ENCODE data around the gene AFF1.
A peak's percentile ranks its signal among the peaks of the same experiment; 100 is the strongest.

AFF1 gene

DNA sequence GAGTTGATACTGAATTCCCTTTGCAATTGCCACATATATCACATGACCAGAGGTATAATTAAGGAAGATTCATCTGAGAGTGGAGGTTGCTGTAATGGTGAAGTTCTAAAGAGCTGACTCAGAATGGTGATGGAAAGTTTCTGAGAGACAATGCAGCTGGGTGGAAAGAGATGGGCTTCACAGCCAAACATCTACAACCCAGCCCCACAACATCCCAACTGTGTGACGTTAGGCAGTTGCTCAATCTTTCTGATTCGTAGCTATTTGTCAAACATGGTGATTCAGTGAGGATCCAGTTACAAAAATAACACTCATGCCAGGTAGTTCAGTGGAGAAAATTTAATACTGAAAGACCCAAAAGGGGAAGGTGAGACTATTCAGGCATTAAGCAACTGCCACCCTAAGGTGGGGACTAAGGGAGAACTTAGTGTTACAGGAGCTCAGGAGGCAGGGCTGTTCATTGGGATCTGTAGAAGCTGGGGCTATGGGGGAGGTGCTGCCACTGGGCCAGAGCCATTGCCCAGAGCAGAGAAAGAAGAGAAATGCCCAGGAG, 6.9 kb upstream of the AFF1 start:
- FAIRE-seq (no peak), DNase-seq (ENCODE audit: insufficient read length) (no peak)

DNA sequence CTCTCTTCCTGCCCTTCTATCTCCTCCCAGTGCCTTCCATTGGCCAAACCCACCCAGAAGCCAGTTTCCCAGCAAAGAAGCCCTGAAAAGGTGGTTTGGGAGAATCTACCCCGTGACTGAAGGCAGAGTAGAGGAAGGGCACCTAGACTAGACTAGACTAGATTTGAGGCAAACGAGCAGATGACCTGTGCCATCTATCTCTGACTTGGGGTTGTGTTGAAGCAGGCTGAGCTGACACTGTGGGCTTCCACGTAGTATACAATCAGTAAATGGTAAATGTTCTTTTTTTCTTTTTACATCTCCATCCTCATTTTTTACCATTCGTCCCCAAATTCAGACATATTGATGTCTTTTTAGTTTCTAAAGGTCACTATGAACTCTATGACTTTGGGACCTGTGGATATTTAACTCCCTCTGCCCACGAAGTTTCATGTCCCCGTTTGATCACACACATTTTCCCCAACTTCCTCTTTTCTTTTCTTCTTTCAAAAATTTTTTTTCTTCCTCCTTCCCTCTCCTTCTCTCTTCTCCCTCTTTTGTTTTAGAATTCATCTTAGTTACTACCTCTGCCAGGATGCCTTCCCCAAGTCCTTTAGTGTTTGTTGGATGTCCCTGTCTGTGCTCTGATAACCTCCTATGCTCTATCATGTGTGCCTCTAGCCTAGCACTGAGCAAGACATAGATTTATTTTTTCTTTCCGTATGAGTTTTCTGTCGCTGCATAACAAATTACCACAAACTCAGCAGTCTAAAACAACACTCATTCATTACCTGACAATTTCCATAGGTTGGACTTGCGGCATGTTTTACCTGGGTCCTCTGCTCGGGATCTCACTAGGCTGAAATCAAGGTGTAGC, 6.2 kb upstream of the AFF1 start:
- no peak for TF ChIP-seq POLR2AphosphoS5 (IDR thresholded peaks at IDR 0.05; ENCODE audit: low read depth, low read length)
- TF ChIP-seq TAF1 (IDR thresholded peaks at IDR 0.05; ENCODE audit: borderline replicate concordance, low read depth, low read length) = no peak
- TF ChIP-seq POLR2A (IDR thresholded peaks at IDR 0.05; ENCODE audit: low read depth, low read length) = no peak
- FAIRE-seq = no peak
- no peak for DNase-seq (ENCODE audit: insufficient read length)

More for the DNA sequence above, 6.9 kb upstream of the AFF1 start:
- TF ChIP-seq POLR2AphosphoS5 (IDR thresholded peaks at IDR 0.05; ENCODE audit: low read depth, low read length) (no peak), POLR2A (IDR thresholded peaks at IDR 0.05; ENCODE audit: low read depth, low read length) (no peak), TAF1 (IDR thresholded peaks at IDR 0.05; ENCODE audit: borderline replicate concordance, low read depth, low read length) (no peak)

DNA sequence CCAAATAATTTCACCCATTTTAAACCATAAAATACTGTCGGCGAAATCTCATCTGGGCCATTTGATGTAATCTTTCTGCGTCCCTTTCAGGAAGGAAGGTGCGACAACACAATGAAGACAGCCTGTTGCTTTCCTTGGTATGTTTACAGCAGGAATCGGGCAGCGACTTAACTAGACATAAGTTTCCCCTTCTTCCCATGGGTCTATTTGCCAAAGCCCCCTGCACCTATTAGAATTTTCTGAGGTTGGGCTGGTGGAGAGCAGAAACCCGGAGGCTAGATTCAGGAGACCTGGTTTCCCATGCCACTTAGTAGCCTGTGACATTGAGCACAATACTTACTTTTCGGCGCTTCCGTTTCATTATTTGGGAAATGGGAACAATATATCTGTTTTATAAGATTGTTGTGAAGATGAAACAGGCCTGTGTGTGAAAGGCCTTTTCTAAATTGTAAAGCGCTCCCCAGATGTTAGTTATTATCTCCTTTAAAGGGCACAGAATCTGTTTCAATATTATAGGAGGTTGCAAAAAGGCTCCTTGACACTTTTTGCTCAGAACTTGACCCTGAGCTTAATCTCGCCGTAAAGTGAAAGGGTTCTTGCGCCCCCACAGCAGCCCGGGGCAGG, 552 bp upstream of the AFF1 start:
- TF ChIP-seq POLR2A (IDR thresholded peaks at IDR 0.05; ENCODE audit: low read depth, low read length) (no peak; the same call in 1 of the 2 replicates), TAF1 (IDR thresholded peaks at IDR 0.05; ENCODE audit: borderline replicate concordance, low read depth, low read length) (no peak), POLR2AphosphoS5 (IDR thresholded peaks at IDR 0.05; ENCODE audit: low read depth, low read length) (no peak; the same call in 1 of the 2 replicates)
- FAIRE-seq = no peak
- no peak for DNase-seq (ENCODE audit: insufficient read length)

DNA sequence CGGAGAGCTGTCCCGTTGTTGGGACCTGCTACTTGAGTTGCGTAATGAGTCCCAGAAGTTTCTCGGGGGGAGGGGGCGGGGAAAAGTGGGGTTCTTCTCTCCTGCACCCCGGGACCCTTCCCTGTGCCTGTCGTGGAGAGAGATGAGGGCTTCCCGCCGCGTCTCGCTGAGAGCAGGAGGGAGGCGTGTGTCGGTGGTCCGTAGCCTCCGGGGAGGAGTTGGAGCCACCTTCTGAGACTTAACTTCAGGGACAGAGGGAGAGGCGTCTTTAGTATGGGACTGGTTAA, 698 bp downstream of the AFF1 start:
- DNase-seq (ENCODE audit: insufficient read length) = no peak
- FAIRE-seq = no peak
- TF ChIP-seq POLR2A (IDR thresholded peaks at IDR 0.05; ENCODE audit: low read depth, low read length) (no peak), POLR2AphosphoS5 (IDR thresholded peaks at IDR 0.05; ENCODE audit: low read depth, low read length) (no peak), TAF1 (IDR thresholded peaks at IDR 0.05; ENCODE audit: borderline replicate concordance, low read depth, low read length) (no peak)

DNA sequence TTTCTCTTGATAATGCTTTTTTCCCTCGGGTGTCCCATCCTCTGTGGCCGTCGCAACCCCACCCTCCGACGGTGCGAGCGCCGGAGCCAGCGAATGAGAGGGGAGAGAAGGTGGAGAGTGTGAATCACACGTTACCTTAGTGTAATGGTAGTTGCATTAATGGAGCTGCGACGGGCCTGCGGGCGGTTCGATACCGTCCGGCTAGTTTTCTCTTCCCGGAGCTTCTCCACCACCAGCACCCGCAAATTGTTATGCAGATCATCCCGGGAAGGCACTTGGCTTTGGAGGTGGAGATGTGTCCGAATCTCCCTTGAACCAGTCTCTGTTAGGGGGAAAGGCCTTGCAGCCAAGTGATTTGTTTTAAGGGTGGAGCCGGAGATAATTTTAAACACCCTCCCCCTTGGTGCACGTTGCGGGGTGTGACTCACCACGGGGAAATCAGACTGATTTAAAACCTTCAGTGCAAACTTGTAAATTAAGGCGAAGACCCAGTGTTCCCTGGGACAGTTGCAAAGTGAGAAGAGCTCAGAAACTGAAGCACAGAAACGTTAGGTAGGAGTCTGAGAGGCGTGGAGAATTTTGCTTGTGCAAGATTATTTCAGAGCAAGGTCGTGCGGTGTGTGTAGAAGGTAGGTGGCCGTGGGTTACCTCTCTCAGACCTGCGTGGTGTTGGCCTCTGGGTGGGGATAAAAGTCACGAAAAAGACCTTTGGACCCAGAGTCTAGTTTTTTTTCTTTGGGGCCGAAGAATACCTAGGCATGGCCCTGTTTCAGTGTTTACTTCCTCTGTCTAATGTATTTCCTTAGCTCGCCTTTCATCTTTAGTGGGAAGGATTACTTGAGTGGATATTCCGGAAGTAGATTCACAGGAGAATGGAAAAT, 1.3 kb downstream of the AFF1 start:
- FAIRE-seq = peak; percentile 93
- TF ChIP-seq POLR2A (IDR thresholded peaks at IDR 0.05; ENCODE audit: low read depth, low read length) (no peak), TAF1 (IDR thresholded peaks at IDR 0.05; ENCODE audit: borderline replicate concordance, low read depth, low read length) (peak; percentile 48; the same call in 1 of the 2 replicates), POLR2AphosphoS5 (IDR thresholded peaks at IDR 0.05; ENCODE audit: low read depth, low read length) (peak; percentile 11; the same call in 1 of the 2 replicates)

DNA sequence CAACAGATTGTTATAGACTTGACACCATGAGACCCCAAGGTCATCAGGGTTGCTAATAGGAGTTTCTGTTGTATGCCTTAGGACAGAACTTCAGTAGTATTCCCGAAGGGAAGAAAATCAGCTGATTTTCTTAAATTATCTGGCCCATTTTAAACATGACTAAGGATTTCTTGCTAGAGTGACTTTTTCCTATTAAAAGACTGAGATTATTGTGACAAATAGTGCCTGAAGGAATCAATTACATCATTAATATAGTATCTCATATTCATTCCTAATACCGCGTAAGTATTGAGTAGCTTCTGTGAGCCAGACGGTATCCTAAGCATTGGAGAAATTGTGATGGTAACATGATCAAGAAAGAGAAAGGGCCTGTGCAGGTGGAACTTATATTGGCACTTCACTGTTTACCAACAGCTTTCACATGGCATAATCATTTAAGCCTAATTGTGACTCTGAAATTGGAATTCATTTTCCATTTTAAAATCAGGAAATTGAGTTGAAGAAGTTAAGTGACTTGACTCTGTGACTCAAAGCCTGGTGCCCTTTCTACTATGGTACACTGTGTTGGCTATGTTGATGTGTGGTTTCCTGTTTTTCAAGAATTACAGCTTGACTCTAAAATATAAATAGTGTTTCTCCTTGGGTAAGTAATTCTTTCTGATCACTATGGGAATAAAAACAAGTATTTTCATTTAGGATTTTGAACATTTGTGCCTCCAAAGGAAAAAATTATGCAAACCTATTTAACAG, 4.1 kb downstream of the AFF1 start:
- FAIRE-seq (no peak), DNase-seq (ENCODE audit: insufficient read length) (no peak)
- no peak for TF ChIP-seq POLR2A (IDR thresholded peaks at IDR 0.05; ENCODE audit: low read depth, low read length)
- TF ChIP-seq TAF1 (IDR thresholded peaks at IDR 0.05; ENCODE audit: borderline replicate concordance, low read depth, low read length) = no peak
- TF ChIP-seq POLR2AphosphoS5 (IDR thresholded peaks at IDR 0.05; ENCODE audit: low read depth, low read length) = no peak

More for the DNA sequence above, 1.3 kb downstream of the AFF1 start:
- no peak for DNase-seq (ENCODE audit: insufficient read length)

DNA sequence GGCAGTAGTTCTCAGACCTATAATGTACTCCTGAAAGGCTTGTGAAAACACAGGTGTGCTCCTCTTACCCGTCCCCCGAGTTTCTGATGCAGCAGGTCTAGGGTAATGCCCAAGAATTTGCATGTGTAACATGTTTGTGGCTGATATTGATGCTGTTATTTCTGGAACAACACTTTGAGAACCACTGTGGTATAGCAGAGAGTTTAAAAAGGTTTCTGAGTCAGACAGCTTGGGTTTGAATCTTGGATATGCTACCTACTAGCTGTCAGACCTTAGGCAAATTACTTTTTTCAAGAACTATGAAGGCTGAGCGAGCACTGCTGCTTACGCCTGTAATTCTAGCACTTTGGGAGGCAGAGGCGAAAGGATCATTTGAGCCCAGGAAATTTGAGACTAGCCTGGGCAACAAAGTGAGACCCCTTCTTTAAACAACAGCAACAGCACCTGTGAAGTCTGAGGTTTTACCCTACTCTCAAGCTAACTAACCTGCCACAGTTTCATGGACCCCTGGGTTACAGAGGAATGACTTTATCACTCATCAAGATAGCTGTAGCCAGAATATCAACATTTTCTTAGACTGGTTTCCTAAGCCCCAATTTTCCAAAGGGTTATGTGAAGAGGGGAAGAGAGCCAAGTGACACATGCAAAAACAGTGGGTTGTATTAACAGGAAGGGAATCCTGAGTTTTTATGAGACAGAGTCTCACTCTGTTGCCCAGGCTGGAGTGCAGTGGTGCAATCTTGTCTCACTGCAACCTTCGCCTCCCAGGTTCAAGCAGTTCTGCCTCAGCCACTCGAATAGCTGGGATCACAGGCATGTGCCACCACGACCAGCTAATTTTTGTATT, 5.1 kb downstream of the AFF1 start:
- TF ChIP-seq TAF1 (IDR thresholded peaks at IDR 0.05; ENCODE audit: borderline replicate concordance, low read depth, low read length) = no peak
- TF ChIP-seq POLR2A (IDR thresholded peaks at IDR 0.05; ENCODE audit: low read depth, low read length) = 0 out of 2 replicates have a peak, but pooled peaks have one; percentile 11
- FAIRE-seq (peak; percentile 90), DNase-seq (ENCODE audit: insufficient read length) (no peak)

DNA sequence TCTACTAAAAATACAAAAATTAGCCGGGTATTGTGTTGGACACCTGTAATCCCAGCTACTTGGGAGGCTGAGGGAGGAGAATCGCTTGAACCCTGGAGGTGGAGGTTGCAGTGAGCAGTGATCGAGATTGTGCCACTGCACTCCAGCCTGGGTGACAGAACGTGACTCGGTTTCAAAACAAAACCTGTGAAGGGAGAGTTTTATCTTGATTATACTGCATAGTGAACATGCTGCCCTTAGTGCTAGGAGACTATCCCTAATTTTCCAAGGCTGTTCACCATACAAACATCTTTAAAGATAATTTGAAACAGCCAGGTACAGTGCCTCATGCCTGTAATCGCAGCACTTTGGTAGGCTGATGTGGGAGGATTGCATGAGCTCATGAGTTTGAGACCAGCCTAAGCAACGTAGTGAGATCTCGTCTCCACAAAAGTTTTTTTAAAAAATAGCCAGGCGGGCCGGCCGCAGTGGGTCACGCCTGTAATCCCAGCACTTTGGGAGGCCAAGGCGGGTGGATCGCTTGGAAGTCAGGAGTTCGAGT, 6.2 kb downstream of the AFF1 start:
- no peak for TF ChIP-seq POLR2AphosphoS5 (IDR thresholded peaks at IDR 0.05; ENCODE audit: low read depth, low read length)
- no peak for TF ChIP-seq POLR2A (IDR thresholded peaks at IDR 0.05; ENCODE audit: low read depth, low read length)
- TF ChIP-seq TAF1 (IDR thresholded peaks at IDR 0.05; ENCODE audit: borderline replicate concordance, low read depth, low read length) = no peak
- DNase-seq (ENCODE audit: insufficient read length) = no peak
- FAIRE-seq = no peak

DNA sequence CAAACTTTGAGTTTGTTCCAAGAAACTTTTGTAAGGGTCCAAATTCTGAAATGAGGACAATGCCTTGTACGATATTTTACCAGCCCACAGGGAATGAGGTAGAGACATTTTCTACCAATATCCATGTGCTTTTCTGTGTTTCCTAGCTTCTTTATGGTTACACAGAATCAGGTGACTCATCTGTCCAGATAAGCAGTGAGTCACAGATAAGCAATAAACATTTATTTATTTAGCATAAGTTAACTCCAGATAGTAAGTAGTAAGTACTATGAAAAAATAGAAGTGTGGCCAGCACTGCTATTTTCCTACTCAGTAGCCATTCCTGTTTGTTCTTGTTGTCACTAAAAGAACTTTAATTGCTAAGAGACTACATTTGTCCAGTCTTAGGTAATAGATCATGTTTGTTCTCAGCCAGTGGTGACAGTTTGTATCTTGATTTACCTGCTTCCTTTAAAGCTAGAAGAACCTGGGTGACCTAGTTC, 7.4 kb downstream of the AFF1 start:
- DNase-seq (ENCODE audit: insufficient read length) (no peak), FAIRE-seq (peak; percentile 36)
- TF ChIP-seq POLR2AphosphoS5 (IDR thresholded peaks at IDR 0.05; ENCODE audit: low read depth, low read length) (no peak), TAF1 (IDR thresholded peaks at IDR 0.05; ENCODE audit: borderline replicate concordance, low read depth, low read length) (no peak), POLR2A (IDR thresholded peaks at IDR 0.05; ENCODE audit: low read depth, low read length) (no peak)

Measured in GM12892 (cell line).